ENCODE results near the gene PRKRIP1. TPM values are rescaled to one million over a fixed set of nuclear protein-coding genes. Genes with fewer than 3 reads are reported as not detected.
A peak's percentile ranks its signal among the peaks of the same experiment; 100 is the strongest.

The PRKRIP1 gene
- total and polyA plus RNA-seq, 2 donors (not counting 1 experiment from before 2014, with no cell fraction given): 13.8 to 16.3 TPM

DNA sequence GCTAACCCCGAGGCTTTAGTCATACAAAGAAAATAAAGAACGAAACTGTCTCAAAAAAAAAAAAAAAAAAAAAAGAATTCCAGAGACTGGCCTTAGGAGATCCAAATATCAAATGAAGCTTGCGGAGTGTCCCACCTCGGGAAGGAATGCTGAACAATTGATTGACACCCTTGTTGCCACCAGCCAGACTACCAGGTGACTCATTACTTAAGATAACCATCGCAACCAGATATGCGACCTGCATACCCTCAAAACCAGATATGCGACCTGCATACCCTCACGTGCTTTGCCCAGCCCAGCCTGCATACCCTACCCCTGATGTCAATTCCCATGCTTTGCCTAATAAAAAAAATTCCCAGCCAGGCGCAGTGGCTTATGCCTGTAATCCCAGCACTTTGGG, 2.7 kb upstream of the PRKRIP1 start:
- DNase-seq (ENCODE audit: low read depth in 2 of 2): peak in 1 of 2 donors; percentile 64
- Histone ChIP-seq H3K79me2 (ENCODE audit: control insufficient read depth, insufficient read depth, low read length) (peaks cover 13% of the 10 kb centered on the region), H3K27ac (ENCODE audit: insufficient read depth, low read length) (no peak overlapping the region), H3K9ac (ENCODE audit: insufficient read depth, low read length) (no peak overlapping the region), H3K4me3 (replicated peaks in 1 of 4; ENCODE audit: control extremely low read depth in 1 of 4, insufficient read depth in 1 of 4, low read depth in 3 of 4, low read length in 4 of 4) (no peak overlapping the region), H3K4me1 (ENCODE audit: control insufficient read depth, extremely low read depth, insufficient read depth, low read length) (peaks cover 3% of the 10 kb centered on the region), H3K4me2 (ENCODE audit: extremely low read depth, insufficient read depth, low read length) (no peak overlapping the region), H2AFZ (ENCODE audit: low read length) (no peak overlapping the region), H3K27me3 (ENCODE audit: control insufficient read depth, insufficient read depth, low read length) (no peaks in the 10 kb centered on the region), H3K9me3 (ENCODE audit: control insufficient read depth, insufficient read depth, low read depth, low read length) (no peaks in the 10 kb centered on the region), H3K36me3 (ENCODE audit: control insufficient read depth, insufficient read depth, low read length) (peaks cover 5% of the 10 kb centered on the region), H4K20me1 (ENCODE audit: control insufficient read depth, extremely low read depth, insufficient read depth, low read length) (no peaks in the 10 kb centered on the region)
- TF ChIP-seq, protein P1, sequence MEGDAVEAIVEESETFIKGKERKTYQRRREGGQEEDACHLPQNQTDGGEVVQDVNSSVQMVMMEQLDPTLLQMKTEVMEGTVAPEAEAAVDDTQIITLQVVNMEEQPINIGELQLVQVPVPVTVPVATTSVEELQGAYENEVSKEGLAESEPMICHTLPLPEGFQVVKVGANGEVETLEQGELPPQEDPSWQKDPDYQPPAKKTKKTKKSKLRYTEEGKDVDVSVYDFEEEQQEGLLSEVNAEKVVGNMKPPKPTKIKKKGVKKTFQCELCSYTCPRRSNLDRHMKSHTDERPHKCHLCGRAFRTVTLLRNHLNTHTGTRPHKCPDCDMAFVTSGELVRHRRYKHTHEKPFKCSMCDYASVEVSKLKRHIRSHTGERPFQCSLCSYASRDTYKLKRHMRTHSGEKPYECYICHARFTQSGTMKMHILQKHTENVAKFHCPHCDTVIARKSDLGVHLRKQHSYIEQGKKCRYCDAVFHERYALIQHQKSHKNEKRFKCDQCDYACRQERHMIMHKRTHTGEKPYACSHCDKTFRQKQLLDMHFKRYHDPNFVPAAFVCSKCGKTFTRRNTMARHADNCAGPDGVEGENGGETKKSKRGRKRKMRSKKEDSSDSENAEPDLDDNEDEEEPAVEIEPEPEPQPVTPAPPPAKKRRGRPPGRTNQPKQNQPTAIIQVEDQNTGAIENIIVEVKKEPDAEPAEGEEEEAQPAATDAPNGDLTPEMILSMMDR (conservative IDR thresholded peaks at IDR 0.05 in 1 of 2, IDR thresholded peaks at IDR 0.05 in 1 of 2; ENCODE audit: low read depth in 1 of 2, low read length in 2 of 2): no peak
- no peak for TF ChIP-seq EZH2 (IDR thresholded peaks at IDR 0.05; ENCODE audit: low read length, missing control alignments)

DNA sequence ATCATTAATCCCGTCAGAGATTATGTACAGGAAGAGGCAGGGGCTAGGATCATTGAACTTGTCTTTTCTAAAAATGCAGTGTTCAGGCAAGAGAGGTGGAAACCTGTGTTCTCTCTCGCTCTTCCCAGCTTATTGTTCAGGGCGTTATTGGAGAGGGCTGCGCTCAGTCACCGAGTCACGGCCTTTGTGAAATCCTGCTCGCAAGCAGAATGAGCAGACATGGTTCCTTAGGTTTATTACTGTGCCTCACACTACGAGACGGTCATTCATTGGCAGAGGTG, 631 bp upstream of the PRKRIP1 start:
- peaks cover 3% of the 10 kb centered on the region for H3K4me1 ChIP-seq (ENCODE audit: control insufficient read depth, extremely low read depth, insufficient read depth, low read length)
- H4K20me1 ChIP-seq (ENCODE audit: control insufficient read depth, extremely low read depth, insufficient read depth, low read length): no peaks in the 10 kb centered on the region
- peak overlapping the region; percentile 87 for H3K9ac ChIP-seq (ENCODE audit: insufficient read depth, low read length)
- peaks cover 10% of the 10 kb centered on the region for H3K36me3 ChIP-seq (ENCODE audit: control insufficient read depth, insufficient read depth, low read length)
- H3K79me2 ChIP-seq (ENCODE audit: control insufficient read depth, insufficient read depth, low read length): peaks cover 13% of the 10 kb centered on the region
- H3K27me3 ChIP-seq (ENCODE audit: control insufficient read depth, insufficient read depth, low read length): no peaks in the 10 kb centered on the region
- TF ChIP-seq, protein P1 (conservative IDR thresholded peaks at IDR 0.05 in 1 of 2, IDR thresholded peaks at IDR 0.05 in 1 of 2; ENCODE audit: low read depth in 1 of 2, low read length in 2 of 2): no peak
- no peak for TF ChIP-seq EZH2 (IDR thresholded peaks at IDR 0.05; ENCODE audit: low read length, missing control alignments)
- H3K4me2 ChIP-seq (ENCODE audit: extremely low read depth, insufficient read depth, low read length): peak overlapping the region; percentile 82
- DNase-seq (ENCODE audit: low read depth in 2 of 2): no peak
- H2AFZ ChIP-seq (ENCODE audit: low read length): peak overlapping the region; percentile 61
- H3K9me3 ChIP-seq (ENCODE audit: control insufficient read depth, insufficient read depth, low read depth, low read length): no peaks in the 10 kb centered on the region
- H3K27ac ChIP-seq (ENCODE audit: insufficient read depth, low read length): peak overlapping the region; percentile 84
- peak overlapping the region; percentile 92 to 99 (median 95) for H3K4me3 ChIP-seq (replicated peaks in 1 of 4; ENCODE audit: control extremely low read depth in 1 of 4, insufficient read depth in 1 of 4, low read depth in 3 of 4, low read length in 4 of 4)

DNA sequence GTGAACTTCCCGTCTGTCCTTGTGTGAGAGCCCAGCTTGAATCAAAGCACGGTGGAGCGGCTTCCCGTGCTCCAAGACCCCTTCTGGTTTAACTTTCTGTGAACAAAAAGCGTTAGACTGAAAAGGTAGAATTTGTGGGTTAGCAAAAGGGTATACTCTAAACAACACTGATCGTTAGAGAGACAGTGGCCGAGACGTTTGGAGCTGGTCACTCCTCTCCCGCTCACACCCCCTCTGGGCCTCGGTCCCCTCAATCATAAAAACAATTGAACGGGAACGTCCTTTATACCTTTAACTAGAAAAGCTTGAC, 502 bp downstream of the PRKRIP1 start:
- peak overlapping the region; percentile 91 for H3K4me2 ChIP-seq (ENCODE audit: extremely low read depth, insufficient read depth, low read length)
- no peaks in the 10 kb centered on the region for H3K9me3 ChIP-seq (ENCODE audit: control insufficient read depth, insufficient read depth, low read depth, low read length)
- peaks cover 3% of the 10 kb centered on the region for H3K4me1 ChIP-seq (ENCODE audit: control insufficient read depth, extremely low read depth, insufficient read depth, low read length)
- peak overlapping the region; percentile 81 for H2AFZ ChIP-seq (ENCODE audit: low read length)
- H3K4me3 ChIP-seq (replicated peaks in 1 of 4; ENCODE audit: control extremely low read depth in 1 of 4, insufficient read depth in 1 of 4, low read depth in 3 of 4, low read length in 4 of 4): peak overlapping the region; percentile 92 to 99 (median 95)
- H3K9ac ChIP-seq (ENCODE audit: insufficient read depth, low read length): peak overlapping the region; percentile 87
- DNase-seq (ENCODE audit: low read depth in 2 of 2): no peak
- H3K36me3 ChIP-seq (ENCODE audit: control insufficient read depth, insufficient read depth, low read length): peaks cover 9% of the 10 kb centered on the region
- peak overlapping the region; percentile 84 for H3K27ac ChIP-seq (ENCODE audit: insufficient read depth, low read length)
- no peak for TF ChIP-seq EZH2 (IDR thresholded peaks at IDR 0.05; ENCODE audit: low read length, missing control alignments)
- TF ChIP-seq, protein P1 (conservative IDR thresholded peaks at IDR 0.05 in 1 of 2, IDR thresholded peaks at IDR 0.05 in 1 of 2; ENCODE audit: low read depth in 1 of 2, low read length in 2 of 2): no peak
- no peaks in the 10 kb centered on the region for H4K20me1 ChIP-seq (ENCODE audit: control insufficient read depth, extremely low read depth, insufficient read depth, low read length)
- no peaks in the 10 kb centered on the region for H3K27me3 ChIP-seq (ENCODE audit: control insufficient read depth, insufficient read depth, low read length)
- H3K79me2 ChIP-seq (ENCODE audit: control insufficient read depth, insufficient read depth, low read length): peaks cover 13% of the 10 kb centered on the region
